Measurements from ENCODE around the gene CREB5. TPM values are rescaled to one million over a fixed set of nuclear protein-coding genes. Genes with fewer than 3 reads are reported as not detected.
A peak's percentile ranks its signal among the peaks of the same experiment; 100 is the strongest.

CREB5 gene
- total RNA-seq, 1 experiment from 2014 or later, result 5.2 TPM

DNA sequence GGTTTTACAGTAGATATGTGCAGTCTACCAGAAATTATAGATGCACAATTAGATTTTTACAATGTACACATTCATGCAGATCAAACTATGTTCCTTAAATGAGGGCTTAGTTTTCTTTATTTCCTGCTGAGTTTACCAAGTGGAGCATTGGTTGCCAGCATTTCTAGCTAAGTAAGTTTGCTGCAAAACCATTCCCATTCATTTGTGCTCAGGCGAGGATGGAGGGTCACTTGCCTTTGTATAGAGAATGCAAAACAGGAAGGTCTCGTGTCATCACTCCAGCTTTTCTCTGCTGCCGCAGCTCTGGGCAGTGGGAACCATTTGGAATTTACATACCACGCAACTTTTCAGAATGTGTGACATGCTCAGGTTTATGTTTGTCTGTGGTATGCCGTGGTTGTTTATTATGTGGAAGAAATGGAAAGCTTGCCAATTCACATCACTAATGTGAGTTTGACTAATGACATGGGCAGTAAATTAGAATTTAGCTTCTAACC lies 347.2 kb downstream of the CREB5 start:
- no peaks in the 10 kb centered on the region for H4K20me1 ChIP-seq (ENCODE audit: low read length)
- DNase-seq, result no peak
- TF ChIP-seq EZH2 (IDR thresholded peaks at IDR 0.05; ENCODE audit: low read length, unreplicated experiment) (no peak), EZH2phosphoT487 (IDR thresholded peaks at IDR 0.05; ENCODE audit: borderline replicate concordance, low read length) (no peak)
- TF ChIP-seq, protein P1, sequence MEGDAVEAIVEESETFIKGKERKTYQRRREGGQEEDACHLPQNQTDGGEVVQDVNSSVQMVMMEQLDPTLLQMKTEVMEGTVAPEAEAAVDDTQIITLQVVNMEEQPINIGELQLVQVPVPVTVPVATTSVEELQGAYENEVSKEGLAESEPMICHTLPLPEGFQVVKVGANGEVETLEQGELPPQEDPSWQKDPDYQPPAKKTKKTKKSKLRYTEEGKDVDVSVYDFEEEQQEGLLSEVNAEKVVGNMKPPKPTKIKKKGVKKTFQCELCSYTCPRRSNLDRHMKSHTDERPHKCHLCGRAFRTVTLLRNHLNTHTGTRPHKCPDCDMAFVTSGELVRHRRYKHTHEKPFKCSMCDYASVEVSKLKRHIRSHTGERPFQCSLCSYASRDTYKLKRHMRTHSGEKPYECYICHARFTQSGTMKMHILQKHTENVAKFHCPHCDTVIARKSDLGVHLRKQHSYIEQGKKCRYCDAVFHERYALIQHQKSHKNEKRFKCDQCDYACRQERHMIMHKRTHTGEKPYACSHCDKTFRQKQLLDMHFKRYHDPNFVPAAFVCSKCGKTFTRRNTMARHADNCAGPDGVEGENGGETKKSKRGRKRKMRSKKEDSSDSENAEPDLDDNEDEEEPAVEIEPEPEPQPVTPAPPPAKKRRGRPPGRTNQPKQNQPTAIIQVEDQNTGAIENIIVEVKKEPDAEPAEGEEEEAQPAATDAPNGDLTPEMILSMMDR (conservative IDR thresholded peaks at IDR 0.05; ENCODE audit: low read depth, low read length), result no peak
- ChIA-PET CTCF (no interaction called here), POLR2A (ENCODE audit: unreplicated experiment) (no interaction called here)
- no TSS peak for BruUV-seq (replicated peaks)
- H3K9ac ChIP-seq (ENCODE audit: low read length), result no peak overlapping the region
- H2AFZ ChIP-seq (ENCODE audit: low read length), result no peak overlapping the region
- H3K4me2 ChIP-seq (ENCODE audit: low read length), result no peak overlapping the region
- H3K9me3 ChIP-seq (ENCODE audit: low read length), result no peaks in the 10 kb centered on the region
- peaks cover 5% of the 10 kb centered on the region for H3K4me1 ChIP-seq (ENCODE audit: insufficient read depth, low read length)
- no peaks in the 10 kb centered on the region for H3K79me2 ChIP-seq (ENCODE audit: low read length)
- H3K27me3 ChIP-seq (ENCODE audit: low read length), result no peaks in the 10 kb centered on the region
- no peak overlapping the region for H3K4me3 ChIP-seq (ENCODE audit: low read length)
- intact Hi-C loops (cut with micrococcal nuclease), result no loop called here
- no peak overlapping the region for H3K27ac ChIP-seq (ENCODE audit: low read length)
- ATAC-seq, result peak; percentile 55
- no peaks in the 10 kb centered on the region for H3K9me2 ChIP-seq (replicated peaks; ENCODE audit: low read length)
- no peaks in the 10 kb centered on the region for H3K36me3 ChIP-seq (ENCODE audit: low read depth, low read length)
- H3F3A ChIP-seq (ENCODE audit: low read length, unreplicated experiment), result no peaks in the 10 kb centered on the region

DNA sequence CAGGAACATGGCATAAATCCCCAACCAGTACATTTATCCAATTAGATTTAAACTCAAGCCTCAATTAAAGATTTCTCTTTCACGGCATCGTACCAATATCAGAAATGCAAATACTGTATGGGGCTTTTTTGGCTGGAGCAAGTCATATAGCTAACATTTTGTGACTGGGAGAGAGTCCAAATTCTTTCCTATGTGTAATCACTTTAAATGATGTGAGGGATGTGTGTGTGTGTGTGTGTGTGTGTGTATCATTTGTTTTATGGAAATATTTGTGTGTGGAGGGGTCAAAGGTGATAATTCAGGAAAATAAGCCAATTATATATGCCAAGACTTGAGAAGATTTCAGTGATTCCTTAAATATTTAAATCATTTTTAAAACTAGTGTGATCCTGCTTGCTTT lies 349.2 kb downstream of the CREB5 start:
- Histone ChIP-seq H3F3A (ENCODE audit: low read length, unreplicated experiment) (no peaks in the 10 kb centered on the region), H3K27me3 (ENCODE audit: low read length) (no peaks in the 10 kb centered on the region), H2AFZ (ENCODE audit: low read length) (no peak overlapping the region), H3K4me3 (ENCODE audit: low read length) (no peak overlapping the region), H3K36me3 (ENCODE audit: low read depth, low read length) (no peaks in the 10 kb centered on the region), H3K9ac (ENCODE audit: low read length) (no peak overlapping the region), H3K4me2 (ENCODE audit: low read length) (no peak overlapping the region), H3K4me1 (ENCODE audit: insufficient read depth, low read length) (no peaks in the 10 kb centered on the region; the same call in 1 of the 2 replicates), H3K27ac (ENCODE audit: low read length) (no peak overlapping the region), H3K9me2 (replicated peaks; ENCODE audit: low read length) (no peaks in the 10 kb centered on the region), H3K9me3 (ENCODE audit: low read length) (no peaks in the 10 kb centered on the region), H4K20me1 (ENCODE audit: low read length) (no peaks in the 10 kb centered on the region), H3K79me2 (ENCODE audit: low read length) (no peaks in the 10 kb centered on the region)
- no TSS peak for BruUV-seq (replicated peaks)
- ChIA-PET CTCF (no interaction called here), POLR2A (ENCODE audit: unreplicated experiment) (no interaction called here)
- TF ChIP-seq EZH2 (IDR thresholded peaks at IDR 0.05; ENCODE audit: low read length, unreplicated experiment) (no peak), EZH2phosphoT487 (IDR thresholded peaks at IDR 0.05; ENCODE audit: borderline replicate concordance, low read length) (no peak)
- TF ChIP-seq, protein P1 (conservative IDR thresholded peaks at IDR 0.05; ENCODE audit: low read depth, low read length), result no peak
- ATAC-seq, result peak; percentile 54; the same call in 1 of the 2 replicates
- peak; percentile 50 for DNase-seq
- intact Hi-C loops (cut with micrococcal nuclease), result loop anchor here (5.0 kb wide), 1 partner anchor 46 kb away; no protein-coding TSS in a partner anchor

DNA sequence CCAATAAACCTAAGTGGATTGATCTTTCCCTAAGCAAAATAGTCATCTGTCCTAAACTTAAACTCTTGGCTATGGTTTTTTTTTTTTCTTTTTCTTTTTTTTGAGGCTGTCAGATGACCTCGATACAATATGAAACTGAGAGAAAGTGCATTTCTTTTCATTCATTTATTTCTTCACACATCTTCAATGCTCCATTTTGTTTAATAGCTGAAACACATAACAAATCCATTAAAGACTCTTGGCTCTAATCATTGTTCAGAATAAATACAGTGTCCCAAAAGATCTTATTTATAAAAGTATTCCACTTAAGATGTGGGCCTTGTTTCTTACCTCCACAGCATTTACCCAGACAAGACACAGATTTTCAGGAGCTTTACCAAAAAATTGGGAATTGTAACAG lies 350.3 kb downstream of the CREB5 start:
- Histone ChIP-seq H3K9me2 (replicated peaks; ENCODE audit: low read length) (no peaks in the 10 kb centered on the region), H3K4me1 (ENCODE audit: insufficient read depth, low read length) (no peaks in the 10 kb centered on the region; the same call in 1 of the 2 replicates), H4K20me1 (ENCODE audit: low read length) (no peaks in the 10 kb centered on the region), H3K36me3 (ENCODE audit: low read depth, low read length) (no peaks in the 10 kb centered on the region), H3K27ac (ENCODE audit: low read length) (no peak overlapping the region), H3K79me2 (ENCODE audit: low read length) (no peaks in the 10 kb centered on the region), H3K27me3 (ENCODE audit: low read length) (no peaks in the 10 kb centered on the region), H3K4me2 (ENCODE audit: low read length) (no peak overlapping the region), H3F3A (ENCODE audit: low read length, unreplicated experiment) (no peaks in the 10 kb centered on the region), H3K9me3 (ENCODE audit: low read length) (no peaks in the 10 kb centered on the region), H2AFZ (ENCODE audit: low read length) (no peak overlapping the region), H3K4me3 (ENCODE audit: low read length) (no peak overlapping the region), H3K9ac (ENCODE audit: low read length) (no peak overlapping the region)
- DNase-seq (no peak), ATAC-seq (no peak)
- CTCF ChIA-PET, result no interaction called here
- BruUV-seq (replicated peaks), result no TSS peak
- intact Hi-C loops (cut with micrococcal nuclease), result loop anchor here (5.0 kb wide), 1 partner anchor 45 kb away; no protein-coding TSS in a partner anchor
- POLR2A ChIA-PET (ENCODE audit: unreplicated experiment), result no interaction called here
- TF ChIP-seq EZH2 (IDR thresholded peaks at IDR 0.05; ENCODE audit: low read length, unreplicated experiment) (no peak), EZH2phosphoT487 (IDR thresholded peaks at IDR 0.05; ENCODE audit: borderline replicate concordance, low read length) (no peak)
- TF ChIP-seq, protein P1 (conservative IDR thresholded peaks at IDR 0.05; ENCODE audit: low read depth, low read length), result no peak

Data from PC-3 (cell line).